ENCODE results near the gene NUP205. TPM values are rescaled to one million over a fixed set of nuclear protein-coding genes. Genes with fewer than 3 reads are reported as not detected.
A peak's percentile ranks its signal among the peaks of the same experiment; 100 is the strongest.

The NUP205 gene
- total and polyA plus RNA-seq, 2 of the 13 experiments (the other 11 are each of a cell fraction or from before 2014, with no cell fraction given), result 46.2 to 87.2 TPM

DNA sequence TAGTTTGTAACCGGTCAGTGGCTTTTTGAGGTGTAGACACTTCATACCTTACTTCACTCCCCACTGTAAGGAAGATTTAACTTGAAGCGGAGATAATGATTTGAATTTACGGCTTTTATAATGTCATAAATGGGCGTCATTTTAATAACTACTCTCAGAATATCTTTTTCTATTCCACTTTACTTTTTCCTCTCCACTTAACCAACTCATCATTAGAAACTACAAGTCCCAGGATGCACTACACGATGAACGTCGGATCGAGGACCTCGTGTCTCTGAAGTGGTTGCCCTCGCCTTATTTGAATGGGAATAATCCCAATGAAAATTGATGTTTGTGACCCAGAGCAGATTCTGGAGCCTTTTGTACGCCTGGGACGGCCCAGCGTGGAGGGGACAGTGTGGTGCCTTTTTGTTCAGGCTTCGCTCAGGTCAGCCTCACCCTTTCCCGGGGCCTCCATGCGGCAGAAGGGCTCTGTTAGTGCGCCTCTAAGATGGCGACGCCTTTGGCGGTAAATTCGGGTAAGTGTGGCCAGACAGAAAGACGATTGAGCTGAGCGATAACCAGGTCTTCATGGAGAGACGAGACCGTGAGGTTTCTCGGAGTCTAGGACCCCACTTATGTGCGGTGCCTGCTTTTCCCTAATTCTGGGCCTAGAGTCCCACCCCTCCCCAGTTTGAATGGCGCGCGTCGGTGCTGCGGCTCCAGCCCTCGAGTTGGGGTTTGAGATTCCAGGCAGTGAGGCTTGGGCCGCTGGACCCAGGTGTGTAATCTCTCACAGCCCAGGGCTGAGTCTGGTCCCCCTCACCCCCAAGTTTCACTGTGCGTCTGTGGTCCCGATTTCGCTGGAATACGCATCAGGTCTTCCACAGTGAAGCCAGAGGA lies at the start of gene NUP205 (continued):
- TF ChIP-seq ATF2 (CRISPR knock-in tag; IDR thresholded peaks at IDR 0.05) (peak; percentile 58), PRDM10 (CRISPR knock-in tag; IDR thresholded peaks at IDR 0.05; ENCODE audit: low read depth) (peak; percentile 51; the same call in 1 of the 2 replicates), PCBP2 (optimal IDR thresholded peaks at IDR 0.05; ENCODE audit: low read depth, low read length, poor library complexity, severe bottlenecking) (no peak), SAFB2 (CRISPR knock-in tag; IDR thresholded peaks at IDR 0.05; ENCODE audit: borderline replicate concordance, low read depth) (no peak), FOXM1 (CRISPR knock-in tag; IDR thresholded peaks at IDR 0.05) (no peak)
- TF ChIP-seq, protein P1, sequence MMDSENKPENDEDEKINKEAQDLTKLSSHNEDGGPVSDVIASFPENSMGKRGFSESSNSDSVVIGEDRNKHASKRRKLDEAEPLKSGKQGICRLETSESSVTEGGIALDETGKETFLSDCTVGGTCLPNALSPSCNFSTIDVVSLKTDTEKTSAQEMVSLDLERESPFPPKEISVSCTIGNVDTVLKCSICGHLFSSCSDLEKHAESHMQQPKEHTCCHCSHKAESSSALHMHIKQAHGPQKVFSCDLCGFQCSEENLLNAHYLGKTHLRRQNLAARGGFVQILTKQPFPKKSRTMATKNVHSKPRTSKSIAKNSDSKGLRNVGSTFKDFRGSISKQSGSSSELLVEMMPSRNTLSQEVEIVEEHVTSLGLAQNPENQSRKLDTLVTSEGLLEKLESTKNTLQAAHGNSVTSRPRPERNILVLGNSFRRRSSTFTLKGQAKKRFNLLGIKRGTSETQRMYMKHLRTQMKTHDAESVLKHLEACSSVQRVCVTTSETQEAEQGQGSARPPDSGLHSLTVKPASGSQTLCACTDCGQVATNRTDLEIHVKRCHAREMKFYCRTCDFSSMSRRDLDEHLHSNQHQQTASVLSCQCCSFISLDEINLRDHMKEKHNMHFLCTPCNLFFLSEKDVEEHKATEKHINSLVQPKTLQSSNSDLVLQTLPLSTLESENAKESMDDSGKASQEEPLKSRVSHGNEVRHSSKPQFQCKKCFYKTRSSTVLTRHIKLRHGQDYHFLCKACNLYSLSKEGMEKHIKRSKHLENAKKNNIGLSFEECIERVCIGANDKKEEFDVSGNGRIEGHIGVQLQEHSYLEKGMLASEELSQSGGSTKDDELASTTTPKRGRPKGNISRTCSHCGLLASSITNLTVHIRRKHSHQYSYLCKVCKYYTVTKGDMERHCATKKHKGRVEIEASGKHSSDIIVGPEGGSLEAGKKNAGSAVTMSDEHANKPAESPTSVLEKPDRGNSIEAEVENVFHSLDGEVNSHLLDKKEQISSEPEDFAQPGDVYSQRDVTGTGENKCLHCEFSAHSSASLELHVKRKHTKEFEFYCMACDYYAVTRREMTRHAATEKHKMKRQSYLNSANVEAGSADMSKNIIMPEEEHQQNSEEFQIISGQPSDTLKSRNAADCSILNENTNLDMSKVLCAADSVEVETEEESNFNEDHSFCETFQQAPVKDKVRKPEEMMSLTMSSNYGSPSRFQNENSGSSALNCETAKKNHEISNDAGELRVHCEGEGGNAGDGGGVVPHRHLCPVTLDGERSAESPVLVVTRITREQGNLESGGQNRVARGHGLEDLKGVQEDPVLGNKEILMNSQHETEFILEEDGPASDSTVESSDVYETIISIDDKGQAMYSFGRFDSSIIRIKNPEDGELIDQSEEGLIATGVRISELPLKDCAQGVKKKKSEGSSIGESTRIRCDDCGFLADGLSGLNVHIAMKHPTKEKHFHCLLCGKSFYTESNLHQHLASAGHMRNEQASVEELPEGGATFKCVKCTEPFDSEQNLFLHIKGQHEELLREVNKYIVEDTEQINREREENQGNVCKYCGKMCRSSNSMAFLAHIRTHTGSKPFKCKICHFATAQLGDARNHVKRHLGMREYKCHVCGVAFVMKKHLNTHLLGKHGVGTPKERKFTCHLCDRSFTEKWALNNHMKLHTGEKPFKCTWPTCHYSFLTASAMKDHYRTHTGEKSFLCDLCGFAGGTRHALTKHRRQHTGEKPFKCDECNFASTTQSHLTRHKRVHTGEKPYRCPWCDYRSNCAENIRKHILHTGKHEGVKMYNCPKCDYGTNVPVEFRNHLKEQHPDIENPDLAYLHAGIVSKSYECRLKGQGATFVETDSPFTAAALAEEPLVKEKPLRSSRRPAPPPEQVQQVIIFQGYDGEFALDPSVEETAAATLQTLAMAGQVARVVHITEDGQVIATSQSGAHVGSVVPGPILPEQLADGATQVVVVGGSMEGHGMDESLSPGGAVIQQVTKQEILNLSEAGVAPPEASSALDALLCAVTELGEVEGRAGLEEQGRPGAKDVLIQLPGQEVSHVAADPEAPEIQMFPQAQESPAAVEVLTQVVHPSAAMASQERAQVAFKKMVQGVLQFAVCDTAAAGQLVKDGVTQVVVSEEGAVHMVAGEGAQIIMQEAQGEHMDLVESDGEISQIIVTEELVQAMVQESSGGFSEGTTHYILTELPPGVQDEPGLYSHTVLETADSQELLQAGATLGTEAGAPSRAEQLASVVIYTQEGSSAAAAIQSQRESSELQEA (CRISPR knock-in tag; IDR thresholded peaks at IDR 0.05; ENCODE audit: not compliant biosample characterization), result peak; percentile 97
- TF ChIP-seq, protein P2, sequence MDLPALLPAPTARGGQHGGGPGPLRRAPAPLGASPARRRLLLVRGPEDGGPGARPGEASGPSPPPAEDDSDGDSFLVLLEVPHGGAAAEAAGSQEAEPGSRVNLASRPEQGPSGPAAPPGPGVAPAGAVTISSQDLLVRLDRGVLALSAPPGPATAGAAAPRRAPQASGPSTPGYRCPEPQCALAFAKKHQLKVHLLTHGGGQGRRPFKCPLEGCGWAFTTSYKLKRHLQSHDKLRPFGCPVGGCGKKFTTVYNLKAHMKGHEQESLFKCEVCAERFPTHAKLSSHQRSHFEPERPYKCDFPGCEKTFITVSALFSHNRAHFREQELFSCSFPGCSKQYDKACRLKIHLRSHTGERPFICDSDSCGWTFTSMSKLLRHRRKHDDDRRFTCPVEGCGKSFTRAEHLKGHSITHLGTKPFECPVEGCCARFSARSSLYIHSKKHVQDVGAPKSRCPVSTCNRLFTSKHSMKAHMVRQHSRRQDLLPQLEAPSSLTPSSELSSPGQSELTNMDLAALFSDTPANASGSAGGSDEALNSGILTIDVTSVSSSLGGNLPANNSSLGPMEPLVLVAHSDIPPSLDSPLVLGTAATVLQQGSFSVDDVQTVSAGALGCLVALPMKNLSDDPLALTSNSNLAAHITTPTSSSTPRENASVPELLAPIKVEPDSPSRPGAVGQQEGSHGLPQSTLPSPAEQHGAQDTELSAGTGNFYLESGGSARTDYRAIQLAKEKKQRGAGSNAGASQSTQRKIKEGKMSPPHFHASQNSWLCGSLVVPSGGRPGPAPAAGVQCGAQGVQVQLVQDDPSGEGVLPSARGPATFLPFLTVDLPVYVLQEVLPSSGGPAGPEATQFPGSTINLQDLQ (CRISPR knock-in tag; IDR thresholded peaks at IDR 0.05), result no peak; the same call in 1 of the 2 replicates
- TF ChIP-seq, protein P3, sequence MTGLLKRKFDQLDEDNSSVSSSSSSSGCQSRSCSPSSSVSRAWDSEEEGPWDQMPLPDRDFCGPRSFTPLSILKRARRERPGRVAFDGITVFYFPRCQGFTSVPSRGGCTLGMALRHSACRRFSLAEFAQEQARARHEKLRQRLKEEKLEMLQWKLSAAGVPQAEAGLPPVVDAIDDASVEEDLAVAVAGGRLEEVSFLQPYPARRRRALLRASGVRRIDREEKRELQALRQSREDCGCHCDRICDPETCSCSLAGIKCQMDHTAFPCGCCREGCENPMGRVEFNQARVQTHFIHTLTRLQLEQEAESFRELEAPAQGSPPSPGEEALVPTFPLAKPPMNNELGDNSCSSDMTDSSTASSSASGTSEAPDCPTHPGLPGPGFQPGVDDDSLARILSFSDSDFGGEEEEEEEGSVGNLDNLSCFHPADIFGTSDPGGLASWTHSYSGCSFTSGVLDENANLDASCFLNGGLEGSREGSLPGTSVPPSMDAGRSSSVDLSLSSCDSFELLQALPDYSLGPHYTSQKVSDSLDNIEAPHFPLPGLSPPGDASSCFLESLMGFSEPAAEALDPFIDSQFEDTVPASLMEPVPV (CRISPR knock-in tag; IDR thresholded peaks at IDR 0.05), result no peak; the same call in 1 of the 2 replicates

Data from HepG2 (cell line).